HCT116 (cell line): ENCODE results near the gene CRIP2. TPM values are rescaled to one million over a fixed set of nuclear protein-coding genes. Genes with fewer than 3 reads are reported as not detected.

ENCODE experiments used
- ATAC-seq: fragments of 200-7000 bp; cut with Tn5 transposase; 2 replicates; pipeline ENCODE4 v1.9.1; 2020; ENCODE audit warnings: mild to moderate bottlenecking, moderate library complexity
- BruUV-seq: library from RNA; stranded (reverse); fragments of 400-500 nt; replicated peaks from 2 replicates; lab custom pipeline; 2021; lab: Mats Ljungman, UMichigan
- CTCF ChIA-PET: fragments of 300-600 bp; sonication (Branson Sonifier 250); formaldehyde crosslinking; loops from one replicate; lab custom pipeline; 2021; ENCODE audit warnings: antibody characterized with exemption; lab: Charles Lee
- POLR2A ChIA-PET: fragments of 300-600, 350-600 bp; sonication (Branson Sonifier 250); formaldehyde crosslinking; loops from one replicate; lab custom pipeline; 2021; ENCODE audit warnings: antibody characterized with exemption; lab: Charles Lee
- RAD21 ChIA-PET, 2 experiments: fragments of 300-600 bp; sonication (Branson Sonifier 250); formaldehyde crosslinking; loops; one replicate each; lab custom pipeline; 2023; ENCODE audit warnings: low total read pairs in 2 of 2; ENCODE audit not compliant: uncharacterized antibody in 2 of 2, unreplicated experiment in 2 of 2, low non-redundant PET in 1 of 2; lab: Charles Lee
- DNase-seq: peaks from one replicate; pipeline ENCODE4 v3.0.0-alpha.2; 2010; ENCODE audit warnings: low read depth, low spot score
- H2AFZ ChIP-seq: fragments of 200-600 bp; shearing (Covaris generic), sonication (generic); 2 replicates; pipeline ENCODE4 v1.6.1; 2017; ENCODE audit warnings: low read depth, mixed run types, mixed read lengths, antibody characterized with exemption, low read length; ENCODE audit not compliant: poor library complexity, severe bottlenecking
- H3K27ac ChIP-seq: 2 replicates; pipeline ENCODE4 v1.5.1; 2012; ENCODE audit warnings: low read depth, low read length
- H3K27me3 ChIP-seq: fragments of 200-600 bp; sonication (generic); 2 replicates; pipeline ENCODE4 v1.6.1; 2016; ENCODE audit warnings: mixed run types, low read length, mixed read lengths; ENCODE audit not compliant: insufficient read depth
- H3K36me3 ChIP-seq, 2 experiments: fragments of 200-500 bp in 1 of 2; fragments of 200-600 bp in 1 of 2; sonication (Bioruptor generic) in 1 of 2; sonication (generic) in 1 of 2; 2 replicates each; pipeline versions ENCODE4 v1.5.1 to v1.6.1; 2014 to 2016; ENCODE audit warnings: low read length in 2 of 2, inconsistent platforms in 1 of 2, mixed read lengths in 1 of 2, mixed run types in 1 of 2; ENCODE audit not compliant: insufficient read depth in 2 of 2, control insufficient read depth in 1 of 2
- H3K4me1 ChIP-seq, 2 experiments: fragments of 200-600 bp in 1 of 2; sonication (generic) in 1 of 2; 2 replicates each; pipeline versions ENCODE4 v1.5.1 to v1.6.1; 2012 to 2017; ENCODE audit warnings: low read length in 2 of 2, inconsistent platforms in 1 of 2, mild to moderate bottlenecking in 1 of 2, mixed read lengths in 1 of 2, mixed run types in 1 of 2, moderate library complexity in 1 of 2; ENCODE audit not compliant: insufficient read depth in 2 of 2, control insufficient read depth in 1 of 2
- H3K4me2 ChIP-seq: fragments of 200-600 bp; sonication (generic); 2 replicates; pipeline ENCODE4 v1.6.1; 2017; ENCODE audit warnings: mixed run types, low read length, mixed read lengths
- H3K4me3 ChIP-seq, 2 experiments: fragments of 200-600 bp in 1 of 2; sonication (generic) in 1 of 2; replicated peaks in 1 of 2; 2 replicates each; pipeline ENCODE4 v1.5.1; 2011 to 2016; ENCODE audit warnings: low read length in 2 of 2, control low read depth in 1 of 2, low read depth in 1 of 2, mild to moderate bottlenecking in 1 of 2, mixed read lengths in 1 of 2, mixed run types in 1 of 2
- H3K79me2 ChIP-seq: fragments of 200-600 bp; sonication (generic); 2 replicates; pipeline ENCODE4 v1.6.1; 2017; ENCODE audit warnings: mild to moderate bottlenecking, mixed run types, low read length, moderate library complexity, mixed read lengths; ENCODE audit not compliant: insufficient read depth
- H3K9ac ChIP-seq: fragments of 200-600 bp; sonication (generic); 2 replicates; pipeline ENCODE4 v1.6.1; 2016; ENCODE audit warnings: low read length, mixed read lengths
- H3K9me2 ChIP-seq: fragments of 200-600 bp; sonication (generic), shearing (Covaris generic); 2 replicates; pipeline ENCODE4 v1.6.1; 2017; ENCODE audit warnings: mixed run types, mild to moderate bottlenecking, moderate library complexity; ENCODE audit not compliant: insufficient read depth
- H3K9me3 ChIP-seq, 2 experiments: fragments of 200-500 bp in 1 of 2; fragments of 200-600 bp in 1 of 2; sonication (Bioruptor generic) in 1 of 2; sonication (generic) in 1 of 2; 2 replicates each; pipeline ENCODE4 v1.6.1; 2014 to 2017; ENCODE audit warnings: low read length in 2 of 2, mixed read lengths in 2 of 2, inconsistent platforms in 1 of 2, low read depth in 1 of 2, mild to moderate bottlenecking in 1 of 2, mixed run types in 1 of 2, moderate library complexity in 1 of 2; ENCODE audit not compliant: control insufficient read depth in 1 of 2, insufficient read depth in 1 of 2
- H4K20me1 ChIP-seq: fragments of 200-600 bp; sonication (generic), shearing (Covaris generic); 2 replicates; pipeline ENCODE4 v1.6.1; 2017; ENCODE audit warnings: mixed run types, mild to moderate bottlenecking, moderate library complexity; ENCODE audit not compliant: insufficient read depth
- CBX3 ChIP-seq: IDR thresholded peaks from 2 replicates; pipeline ENCODE4 v1.6.1; 2012; ENCODE audit warnings: low read depth
- CEBPB ChIP-seq: IDR thresholded peaks from 2 replicates; pipeline ENCODE4 v1.6.1; 2012; ENCODE audit warnings: low read depth
- EGR1 ChIP-seq: IDR thresholded peaks from 2 replicates; pipeline ENCODE4 v1.6.1; 2012; ENCODE audit warnings: low read depth
- ELF1 ChIP-seq: IDR thresholded peaks from 2 replicates; pipeline ENCODE4 v1.6.1; 2012; ENCODE audit warnings: low read depth, borderline replicate concordance
- EZH2 ChIP-seq: fragments of 200-600 bp; sonication (generic); IDR thresholded peaks from 2 replicates; pipeline ENCODE4 v1.6.1; 2017; ENCODE audit warnings: antibody characterized with exemption, mixed run types
- EZH2phosphoT487 ChIP-seq: fragments of 200-600 bp; IDR thresholded peaks from 2 replicates; pipeline ENCODE4 v1.6.1; 2018; ENCODE audit warnings: antibody characterized with exemption, borderline replicate concordance
- JUND ChIP-seq: IDR thresholded peaks from 2 replicates; pipeline ENCODE4 v1.6.1; 2012
- POLR2AphosphoS5 ChIP-seq: IDR thresholded peaks from 2 replicates; pipeline ENCODE4 v1.6.1; 2011; ENCODE audit warnings: mild to moderate bottlenecking, low read depth, low read length, moderate library complexity
- SIN3A ChIP-seq: IDR thresholded peaks from 2 replicates; pipeline ENCODE4 v1.6.1; 2012; ENCODE audit warnings: low read depth
- SP1 ChIP-seq: IDR thresholded peaks from 2 replicates; pipeline ENCODE4 v1.6.1; 2012; ENCODE audit warnings: low read depth
- SRF ChIP-seq: IDR thresholded peaks from 2 replicates; pipeline ENCODE4 v1.6.1; 2012; ENCODE audit warnings: low read depth
- ZFX ChIP-seq: fragments of 450-650 bp; IDR thresholded peaks from 2 replicates; pipeline ENCODE4 v1.6.1; 2017
- ZNF274 ChIP-seq: fragments of 200-500 bp; sonication (Bioruptor generic); IDR thresholded peaks from 2 replicates; pipeline ENCODE4 v1.6.1; 2014; ENCODE audit warnings: mild to moderate bottlenecking, low read depth, low read length, inconsistent platforms
- intact Hi-C: fragments of 100-400 bp; cut with micrococcal nuclease; formaldehyde crosslinking; loops from 2 replicates; pipeline ENCODE4 v1.10.0; 2022
- total RNA-seq: library from RNA; stranded (reverse); gene quantifications from one replicate; pipeline ENCODE4 v1.2.1, GENCODE V29; 2021; ENCODE audit not compliant: unreplicated experiment
- TF ChIP-seq, protein P1 (sequence below): IDR thresholded peaks from 2 replicates; pipeline ENCODE4 v1.6.1; 2012; ENCODE audit warnings: low read depth
- TF ChIP-seq, protein P2 (sequence below): IDR thresholded peaks from 2 replicates; pipeline ENCODE4 v1.6.1; 2012
- TF ChIP-seq, protein P3 (sequence below): IDR thresholded peaks from 2 replicates; pipeline ENCODE4 v1.6.1; 2012

Gene CRIP2
- total RNA-seq, 1 experiment from 2014 or later, result 31.1 TPM

DNA sequence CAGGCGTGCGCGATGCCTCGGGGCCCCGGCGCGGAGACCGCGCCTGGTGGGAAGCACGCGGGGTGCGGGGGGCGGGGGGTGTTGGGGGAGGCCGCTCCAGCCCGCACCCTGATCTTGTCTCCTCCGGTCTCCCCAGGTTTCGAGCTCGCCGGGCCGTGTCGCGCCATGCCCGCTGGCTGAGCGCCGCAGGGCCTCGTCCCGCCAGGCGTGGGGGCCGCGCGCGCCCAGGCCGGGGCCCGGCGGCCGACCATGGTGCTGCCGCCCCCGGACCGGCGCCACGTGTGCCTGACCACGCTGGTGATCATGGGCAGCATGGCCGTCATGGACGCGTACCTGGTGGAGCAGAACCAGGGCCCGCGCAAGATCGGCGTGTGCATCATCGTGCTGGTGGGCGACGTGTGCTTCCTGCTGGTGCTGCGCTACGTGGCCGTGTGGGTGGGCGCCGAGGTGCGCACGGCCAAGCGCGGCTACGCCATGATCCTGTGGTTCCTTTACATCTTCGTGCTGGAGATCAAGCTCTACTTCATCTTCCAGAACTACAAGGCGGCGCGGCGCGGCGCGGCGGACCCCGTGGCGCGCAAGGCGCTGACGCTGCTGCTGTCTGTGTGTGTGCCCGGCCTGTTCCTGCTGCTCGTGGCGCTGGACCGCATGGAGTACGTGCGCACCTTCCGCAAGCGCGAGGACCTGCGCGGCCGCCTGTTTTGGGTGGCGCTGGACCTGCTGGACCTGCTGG is 54.1 kb downstream of the CRIP2 start (continued):
- TF ChIP-seq, protein P1, sequence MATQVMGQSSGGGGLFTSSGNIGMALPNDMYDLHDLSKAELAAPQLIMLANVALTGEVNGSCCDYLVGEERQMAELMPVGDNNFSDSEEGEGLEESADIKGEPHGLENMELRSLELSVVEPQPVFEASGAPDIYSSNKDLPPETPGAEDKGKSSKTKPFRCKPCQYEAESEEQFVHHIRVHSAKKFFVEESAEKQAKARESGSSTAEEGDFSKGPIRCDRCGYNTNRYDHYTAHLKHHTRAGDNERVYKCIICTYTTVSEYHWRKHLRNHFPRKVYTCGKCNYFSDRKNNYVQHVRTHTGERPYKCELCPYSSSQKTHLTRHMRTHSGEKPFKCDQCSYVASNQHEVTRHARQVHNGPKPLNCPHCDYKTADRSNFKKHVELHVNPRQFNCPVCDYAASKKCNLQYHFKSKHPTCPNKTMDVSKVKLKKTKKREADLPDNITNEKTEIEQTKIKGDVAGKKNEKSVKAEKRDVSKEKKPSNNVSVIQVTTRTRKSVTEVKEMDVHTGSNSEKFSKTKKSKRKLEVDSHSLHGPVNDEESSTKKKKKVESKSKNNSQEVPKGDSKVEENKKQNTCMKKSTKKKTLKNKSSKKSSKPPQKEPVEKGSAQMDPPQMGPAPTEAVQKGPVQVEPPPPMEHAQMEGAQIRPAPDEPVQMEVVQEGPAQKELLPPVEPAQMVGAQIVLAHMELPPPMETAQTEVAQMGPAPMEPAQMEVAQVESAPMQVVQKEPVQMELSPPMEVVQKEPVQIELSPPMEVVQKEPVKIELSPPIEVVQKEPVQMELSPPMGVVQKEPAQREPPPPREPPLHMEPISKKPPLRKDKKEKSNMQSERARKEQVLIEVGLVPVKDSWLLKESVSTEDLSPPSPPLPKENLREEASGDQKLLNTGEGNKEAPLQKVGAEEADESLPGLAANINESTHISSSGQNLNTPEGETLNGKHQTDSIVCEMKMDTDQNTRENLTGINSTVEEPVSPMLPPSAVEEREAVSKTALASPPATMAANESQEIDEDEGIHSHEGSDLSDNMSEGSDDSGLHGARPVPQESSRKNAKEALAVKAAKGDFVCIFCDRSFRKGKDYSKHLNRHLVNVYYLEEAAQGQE, result no peak
- TF ChIP-seq SP1 (no peak), EZH2phosphoT487 (no peak)

DNA sequence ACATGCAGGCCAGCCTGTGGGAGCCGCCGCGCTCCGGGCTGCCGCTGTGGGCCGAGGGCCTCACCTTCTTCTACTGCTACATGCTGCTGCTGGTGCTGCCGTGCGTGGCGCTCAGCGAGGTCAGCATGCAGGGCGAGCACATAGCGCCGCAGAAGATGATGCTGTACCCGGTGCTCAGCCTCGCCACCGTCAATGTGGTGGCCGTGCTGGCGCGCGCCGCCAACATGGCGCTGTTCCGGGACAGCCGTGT is 54.6 kb downstream of the CRIP2 start:
- Histone ChIP-seq H3K27me3 (no peaks in the 10 kb centered on the region), H3K27ac (no peak overlapping the region), H3K9me3 (no peaks in the 10 kb centered on the region), H4K20me1 (no peaks in the 10 kb centered on the region), H3K79me2 (no peaks in the 10 kb centered on the region), H2AFZ (no peak overlapping the region), H3K4me3 (no peak overlapping the region), H3K9me2 (no peaks in the 10 kb centered on the region), H3K36me3 (no peaks in the 10 kb centered on the region), H3K9ac (no peak overlapping the region), H3K4me2 (no peak overlapping the region)
- DNase-seq, result no peak
- BruUV-seq, result no TSS peak
- RAD21 ChIA-PET, result no interaction called here
- intact Hi-C loops, result loop anchor here (5.0 kb wide), 1 partner anchor 37 kb away; the partner anchor contains the start of gene TEDC1
- CTCF ChIA-PET, result interaction anchor here (1.6 kb wide), 1 partner anchor 40 kb away, joined by 11 read pairs; no protein-coding TSS in a partner anchor
- TF ChIP-seq SP1, result no peak
- no peak for TF ChIP-seq ELF1
- TF ChIP-seq CBX3, result no peak
- TF ChIP-seq EZH2phosphoT487, result no peak
- no peak for TF ChIP-seq JUND
- TF ChIP-seq, protein P1, result no peak
- no peak for TF ChIP-seq SIN3A
- no peak for TF ChIP-seq CEBPB
- no peak for TF ChIP-seq EGR1
- TF ChIP-seq ZFX, result no peak
- TF ChIP-seq, protein P2, sequence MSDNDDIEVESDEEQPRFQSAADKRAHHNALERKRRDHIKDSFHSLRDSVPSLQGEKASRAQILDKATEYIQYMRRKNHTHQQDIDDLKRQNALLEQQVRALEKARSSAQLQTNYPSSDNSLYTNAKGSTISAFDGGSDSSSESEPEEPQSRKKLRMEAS, result no peak
- no peak for TF ChIP-seq SRF
- TF ChIP-seq POLR2AphosphoS5, result no peak
- TF ChIP-seq, protein P3, sequence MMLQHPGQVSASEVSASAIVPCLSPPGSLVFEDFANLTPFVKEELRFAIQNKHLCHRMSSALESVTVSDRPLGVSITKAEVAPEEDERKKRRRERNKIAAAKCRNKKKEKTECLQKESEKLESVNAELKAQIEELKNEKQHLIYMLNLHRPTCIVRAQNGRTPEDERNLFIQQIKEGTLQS, result no peak
- no peak for TF ChIP-seq ZNF274
- no peak for TF ChIP-seq EZH2
- TF ChIP-seq, all 23 proteins: peak for 0
- H3K4me1 ChIP-seq, result peaks cover 8 to 23% of the 10 kb centered on the region in 2 experiments; a peak in 3 of 4 replicates
- no peak for ATAC-seq
- POLR2A ChIA-PET, result no interaction called here
